Colonic mucosa (tissue), 4 donors: ENCODE results near the gene RBM45. TPM values are rescaled to one million over a fixed set of nuclear protein-coding genes. Genes with fewer than 3 reads are reported as not detected.

Source experiments
- DNase-seq: peaks from one replicate; pipeline ENCODE4 v3.0.0-alpha.2; 2020
- H3K27ac ChIP-seq: fragments of 200-600 bp; one replicate; pipeline ENCODE4 v1.8.0; 2021
- H3K27me3 ChIP-seq: fragments of 200-600 bp; one replicate; pipeline ENCODE4 v1.8.0; 2021
- H3K36me3 ChIP-seq: fragments of 200-600 bp; one replicate; pipeline ENCODE4 v1.8.0; 2021
- H3K4me1 ChIP-seq: fragments of 200-600 bp; one replicate; pipeline ENCODE4 v1.8.0; 2021; ENCODE audit warnings: mild to moderate bottlenecking
- H3K4me3 ChIP-seq: fragments of 200-600 bp; one replicate; pipeline ENCODE4 v1.8.0; 2021
- H3K9ac ChIP-seq, 2 donors: one replicate each; pipeline ENCODE4 v1.7.0; 2013; ENCODE audit warnings: control low read depth in 2 of 2, low read depth in 2 of 2, low read length in 2 of 2
- H3K9me3 ChIP-seq: fragments of 200-600 bp; one replicate; pipeline ENCODE4 v1.8.0; 2021
- intact Hi-C: fragments of 100-400 bp; cut with DNase I; formaldehyde crosslinking; loops from one replicate; pipeline ENCODE4 v1.14.1; 2022
- total RNA-seq, 2 donors: library from RNA; stranded (reverse); fragmentation: NEBNext Ultra II Directional in 1 of 2; extraction: Animal tissue kit (Norgen Biotek cat#: 25700) in 1 of 2; gene quantifications; one replicate each; pipeline ENCODE4 v1.2.1, GENCODE V29; 2021
- TF ChIP-seq, protein P1 (sequence below): fragments of 200-600 bp; IDR thresholded peaks from one replicate; pipeline ENCODE4 v1.8.0; 2022; ENCODE audit warnings: antibody characterized with exemption, mild to moderate bottlenecking
- donor health status: healthy.
- donor health status: DM: no; HTN: no; CAD: no.
- donor health status: DM: no; HTN: no; CAD: no.

Gene RBM45
- total RNA-seq, 2 donors from 2014 or later: 12.1 to 12.7 TPM

- no peaks in the 10 kb centered on the region for H3K9me3 ChIP-seq
- no peaks in the 10 kb centered on the region for H3K4me1 ChIP-seq
- no peaks in the 10 kb centered on the region for H3K27me3 ChIP-seq
- intact Hi-C loops: no loop called here
- TF ChIP-seq, protein P1, sequence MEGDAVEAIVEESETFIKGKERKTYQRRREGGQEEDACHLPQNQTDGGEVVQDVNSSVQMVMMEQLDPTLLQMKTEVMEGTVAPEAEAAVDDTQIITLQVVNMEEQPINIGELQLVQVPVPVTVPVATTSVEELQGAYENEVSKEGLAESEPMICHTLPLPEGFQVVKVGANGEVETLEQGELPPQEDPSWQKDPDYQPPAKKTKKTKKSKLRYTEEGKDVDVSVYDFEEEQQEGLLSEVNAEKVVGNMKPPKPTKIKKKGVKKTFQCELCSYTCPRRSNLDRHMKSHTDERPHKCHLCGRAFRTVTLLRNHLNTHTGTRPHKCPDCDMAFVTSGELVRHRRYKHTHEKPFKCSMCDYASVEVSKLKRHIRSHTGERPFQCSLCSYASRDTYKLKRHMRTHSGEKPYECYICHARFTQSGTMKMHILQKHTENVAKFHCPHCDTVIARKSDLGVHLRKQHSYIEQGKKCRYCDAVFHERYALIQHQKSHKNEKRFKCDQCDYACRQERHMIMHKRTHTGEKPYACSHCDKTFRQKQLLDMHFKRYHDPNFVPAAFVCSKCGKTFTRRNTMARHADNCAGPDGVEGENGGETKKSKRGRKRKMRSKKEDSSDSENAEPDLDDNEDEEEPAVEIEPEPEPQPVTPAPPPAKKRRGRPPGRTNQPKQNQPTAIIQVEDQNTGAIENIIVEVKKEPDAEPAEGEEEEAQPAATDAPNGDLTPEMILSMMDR: no peak
- no peak overlapping the region for H3K4me3 ChIP-seq
- H3K9ac ChIP-seq: no peak overlapping the region
- no peak for DNase-seq
- no peak overlapping the region for H3K27ac ChIP-seq
- H3K36me3 ChIP-seq: no peaks in the 10 kb centered on the region
Observed at GRCh38 chr2:178093471-178093870, 18.8 kb upstream of the RBM45 start.

GRCh38 chr2:178101321-178102079 is 10.7 kb upstream of the RBM45 start:
- Histone ChIP-seq H3K9ac (no peak overlapping the region), H3K4me3 (no peak overlapping the region), H3K9me3 (no peaks in the 10 kb centered on the region), H3K27ac (no peak overlapping the region), H3K36me3 (no peaks in the 10 kb centered on the region), H3K27me3 (no peaks in the 10 kb centered on the region), H3K4me1 (no peaks in the 10 kb centered on the region)
- no peak for DNase-seq
- TF ChIP-seq, protein P1: no peak
- intact Hi-C loops: no loop called here

- Histone ChIP-seq H3K9me3 (no peaks in the 10 kb centered on the region), H3K9ac (no peak overlapping the region), H3K4me1 (no peaks in the 10 kb centered on the region), H3K4me3 (no peak overlapping the region), H3K27me3 (no peaks in the 10 kb centered on the region), H3K27ac (no peak overlapping the region), H3K36me3 (no peaks in the 10 kb centered on the region)
- peak; percentile 35 for DNase-seq
- TF ChIP-seq, protein P1: no peak
- intact Hi-C loops: no loop called here
Observed at GRCh38 chr2:178105566-178105965, 6.7 kb upstream of the RBM45 start.

GRCh38 chr2:178106053-178106452 is 6.2 kb upstream of the RBM45 start:
- Histone ChIP-seq H3K9me3 (no peaks in the 10 kb centered on the region), H3K27ac (no peak overlapping the region), H3K9ac (no peak overlapping the region), H3K4me3 (no peak overlapping the region), H3K36me3 (no peaks in the 10 kb centered on the region), H3K4me1 (no peaks in the 10 kb centered on the region), H3K27me3 (no peaks in the 10 kb centered on the region)
- TF ChIP-seq, protein P1: no peak
- no peak for DNase-seq
- intact Hi-C loops: no loop called here

- intact Hi-C loops: no loop called here
- Histone ChIP-seq H3K4me3 (no peak overlapping the region), H3K9me3 (no peaks in the 10 kb centered on the region), H3K9ac (no peak overlapping the region), H3K27ac (no peak overlapping the region), H3K4me1 (peaks cover under 1% of the 10 kb centered on the region), H3K27me3 (no peaks in the 10 kb centered on the region), H3K36me3 (no peaks in the 10 kb centered on the region)
- TF ChIP-seq, protein P1: no peak
- DNase-seq: no peak
Observed at GRCh38 chr2:178108176-178108575, 4.1 kb upstream of the RBM45 start.
